MM.1S (cell line): Measurements from ENCODE around the gene SGCD.

Experiments
- DNase-seq: peaks from one replicate; pipeline ENCODE4 v3.0.0-alpha.2; 2015
- H2AFZ ChIP-seq: fragments of 300-600 bp; sonication (generic); 2 replicates; pipeline ENCODE4 v1.6.0; 2016; ENCODE audit warnings: antibody characterized with exemption, low read length
- H3F3A ChIP-seq: fragments of 300-600 bp; sonication (generic); 2 replicates; pipeline ENCODE4 v1.6.1; 2016; ENCODE audit warnings: mild to moderate bottlenecking, antibody characterized with exemption, low read length, moderate library complexity, mixed read lengths; ENCODE audit not compliant: insufficient read depth
- H3K27ac ChIP-seq: fragments of 300-600 bp; sonication (generic); 2 replicates; pipeline ENCODE4 v1.5.1; 2016; ENCODE audit warnings: mild to moderate bottlenecking, low read length
- H3K27me3 ChIP-seq: fragments of 300-600 bp; sonication (generic); replicated peaks from 2 replicates; pipeline ENCODE4 v1.6.0; 2016; ENCODE audit warnings: low read length; ENCODE audit not compliant: insufficient read depth
- H3K36me3 ChIP-seq: fragments of 300-600 bp; sonication (generic); replicated peaks from 2 replicates; pipeline ENCODE4 v1.6.1; 2016; ENCODE audit warnings: mild to moderate bottlenecking, low read length, mixed read lengths; ENCODE audit not compliant: insufficient read depth
- H3K4me1 ChIP-seq: fragments of 300-600 bp; sonication (generic); 2 replicates; pipeline ENCODE4 v1.6.1; 2016; ENCODE audit warnings: low read length, mixed read lengths
- H3K4me2 ChIP-seq: fragments of 300-600 bp; sonication (generic); 2 replicates; pipeline ENCODE4 v1.6.0; 2016; ENCODE audit warnings: low read depth, low read length
- H3K4me3 ChIP-seq: fragments of 300-600 bp; sonication (generic); 2 replicates; pipeline ENCODE4 v1.5.1; 2016; ENCODE audit warnings: low read length, mixed read lengths
- H3K79me2 ChIP-seq: fragments of 300-600 bp; sonication (generic); 2 replicates; pipeline ENCODE4 v1.6.1; 2016; ENCODE audit warnings: mixed run types, low read length, mixed read lengths
- H3K9ac ChIP-seq: fragments of 300-600 bp; sonication (generic); 2 replicates; pipeline ENCODE4 v1.6.1; 2016; ENCODE audit warnings: low read length, mixed read lengths
- H3K9me2 ChIP-seq: fragments of 300-600 bp; sonication (generic); replicated peaks from 2 replicates; pipeline ENCODE4 v1.6.1; 2016; ENCODE audit warnings: mild to moderate bottlenecking, low read length, mixed read lengths; ENCODE audit not compliant: insufficient read depth
- H3K9me3 ChIP-seq: fragments of 300-600 bp; sonication (generic); replicated peaks from 2 replicates; pipeline ENCODE4 v1.6.1; 2016; ENCODE audit warnings: mild to moderate bottlenecking, low read length, mixed read lengths; ENCODE audit not compliant: insufficient read depth
- H4K20me1 ChIP-seq: fragments of 300-600 bp; sonication (generic); 2 replicates; pipeline ENCODE4 v1.6.1; 2016; ENCODE audit warnings: mild to moderate bottlenecking, low read length, moderate library complexity, mixed read lengths; ENCODE audit not compliant: insufficient read depth
- CTCF ChIP-seq: fragments of 300-600 bp; sonication (generic); IDR thresholded peaks from 2 replicates; pipeline ENCODE4 v1.5.1; 2016; ENCODE audit warnings: antibody characterized with exemption, low read length, mixed read lengths
- EZH2 ChIP-seq: fragments of 300-600 bp; sonication (generic); optimal IDR thresholded peaks from 2 replicates; pipeline ENCODE3; 2017; ENCODE audit warnings: low read depth, mild to moderate bottlenecking, antibody characterized with exemption, low read length, mixed read lengths
- EZH2phosphoT487 ChIP-seq: fragments of 300-600 bp; sonication (generic); IDR thresholded peaks from 2 replicates; pipeline ENCODE4 v1.6.1; 2018; ENCODE audit warnings: antibody characterized with exemption, low read length

SGCD gene

DNA sequence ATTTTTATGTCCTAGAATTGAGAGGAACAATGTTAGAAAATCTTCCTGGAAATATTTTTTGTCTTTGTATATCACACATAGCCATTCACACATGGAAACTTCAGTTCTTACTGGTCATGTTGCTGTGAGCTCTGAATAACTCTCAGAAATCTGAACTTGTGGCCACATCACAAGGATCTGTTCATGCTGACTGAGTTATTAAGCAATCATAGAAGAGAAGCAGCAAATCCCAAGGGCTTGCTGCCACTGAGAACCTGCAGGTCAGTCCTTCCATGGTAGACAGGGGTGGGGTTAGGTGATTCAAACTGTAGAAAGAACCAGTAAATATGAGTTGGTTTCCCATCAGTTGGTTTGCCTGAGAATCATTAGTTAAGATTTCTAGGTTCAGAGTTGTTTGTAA is 27.6 kb downstream of the SGCD start:
- no peak for DNase-seq
- no peak overlapping the region for H3K4me3 ChIP-seq
- no peaks in the 10 kb centered on the region for H4K20me1 ChIP-seq
- no peaks in the 10 kb centered on the region for H3K79me2 ChIP-seq
- no peak overlapping the region for H3K4me2 ChIP-seq
- no peak overlapping the region for H2AFZ ChIP-seq
- TF ChIP-seq EZH2phosphoT487 = no peak
- TF ChIP-seq CTCF = no peak
- TF ChIP-seq EZH2 = no peak
- no peaks in the 10 kb centered on the region for H3K27me3 ChIP-seq
- H3K9ac ChIP-seq = no peak overlapping the region
- no peaks in the 10 kb centered on the region for H3K4me1 ChIP-seq
- H3K27ac ChIP-seq = no peak overlapping the region
- no peaks in the 10 kb centered on the region for H3K36me3 ChIP-seq
- no peaks in the 10 kb centered on the region for H3K9me2 ChIP-seq
- no peaks in the 10 kb centered on the region for H3F3A ChIP-seq
- H3K9me3 ChIP-seq = no peaks in the 10 kb centered on the region

- no peaks in the 10 kb centered on the region for H3K79me2 ChIP-seq
- no peak overlapping the region for H3K27ac ChIP-seq
- TF ChIP-seq EZH2 (no peak), EZH2phosphoT487 (no peak)
- H3K4me2 ChIP-seq = no peak overlapping the region
- no peak overlapping the region for H3K4me3 ChIP-seq
- H2AFZ ChIP-seq = no peak overlapping the region
- no peak overlapping the region for H3K9ac ChIP-seq
- no peaks in the 10 kb centered on the region for H3F3A ChIP-seq
- H3K27me3 ChIP-seq = no peaks in the 10 kb centered on the region
- no peaks in the 10 kb centered on the region for H3K9me3 ChIP-seq
- H4K20me1 ChIP-seq = no peaks in the 10 kb centered on the region
- H3K4me1 ChIP-seq = no peaks in the 10 kb centered on the region
- no peaks in the 10 kb centered on the region for H3K36me3 ChIP-seq
- no peak for DNase-seq
- no peaks in the 10 kb centered on the region for H3K9me2 ChIP-seq
Measured at GRCh38 chr5:156356238-156356637, 29.3 kb downstream of the SGCD start.

DNA sequence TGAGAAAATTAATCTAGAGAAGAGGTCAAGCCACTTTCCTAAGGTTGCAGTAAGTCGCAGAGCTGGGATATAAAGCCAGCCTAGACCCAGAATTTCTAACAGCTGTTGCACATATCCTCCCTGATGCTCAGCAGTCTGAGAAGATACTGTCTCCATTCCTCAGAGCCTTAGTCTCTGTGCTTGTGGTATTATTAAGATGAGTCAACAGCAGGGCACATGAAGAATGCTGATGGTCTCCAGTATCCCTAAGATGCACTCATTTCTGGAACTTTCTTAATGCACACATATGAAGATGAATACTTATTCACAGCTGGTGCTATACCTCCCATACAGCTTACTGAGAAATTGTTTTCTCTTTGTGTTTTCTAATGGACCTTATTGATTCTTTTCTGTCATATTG is 32.5 kb downstream of the SGCD start:
- H3K27ac ChIP-seq = no peak overlapping the region
- H3K4me3 ChIP-seq = no peak overlapping the region
- H3K27me3 ChIP-seq = no peaks in the 10 kb centered on the region
- no peaks in the 10 kb centered on the region for H4K20me1 ChIP-seq
- no peaks in the 10 kb centered on the region for H3K79me2 ChIP-seq
- no peaks in the 10 kb centered on the region for H3F3A ChIP-seq
- no peaks in the 10 kb centered on the region for H3K36me3 ChIP-seq
- no peak overlapping the region for H2AFZ ChIP-seq
- TF ChIP-seq CTCF (no peak), EZH2phosphoT487 (no peak), EZH2 (no peak)
- no peak overlapping the region for H3K9ac ChIP-seq
- H3K4me1 ChIP-seq = no peaks in the 10 kb centered on the region
- DNase-seq = no peak
- H3K9me2 ChIP-seq = no peaks in the 10 kb centered on the region
- H3K9me3 ChIP-seq = no peaks in the 10 kb centered on the region
- no peak overlapping the region for H3K4me2 ChIP-seq

DNA sequence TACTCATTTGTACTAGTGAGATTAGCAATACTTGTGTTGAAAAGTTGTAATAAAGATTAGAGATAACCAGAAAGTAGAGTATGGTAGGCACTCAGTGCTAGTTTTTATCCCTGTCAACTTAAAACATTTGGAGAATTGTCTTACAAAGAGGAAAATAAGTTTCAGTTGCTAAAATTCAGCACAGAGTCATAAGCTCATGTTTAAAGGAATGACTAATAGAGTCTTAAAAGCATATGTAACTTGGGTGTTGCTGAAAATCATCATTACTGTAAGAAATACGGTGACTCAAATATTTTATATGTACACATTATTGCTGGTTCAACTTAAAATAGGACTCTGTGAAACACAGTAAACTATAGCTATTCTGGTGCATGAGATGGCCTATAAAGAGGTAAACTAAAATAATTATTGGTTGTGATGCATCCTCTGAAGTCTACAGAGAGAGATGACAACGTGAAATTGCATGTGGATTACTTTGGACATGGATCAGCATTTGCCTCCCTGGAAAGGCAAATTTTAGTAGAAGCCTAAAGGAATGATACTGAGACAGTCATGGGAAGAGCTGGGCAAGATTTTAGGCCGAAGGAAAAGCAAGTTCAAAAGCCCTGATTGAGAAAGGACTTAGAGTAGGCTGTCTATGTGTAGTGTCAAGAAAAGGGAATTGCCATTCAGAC is 34.6 kb downstream of the SGCD start:
- no peaks in the 10 kb centered on the region for H3K79me2 ChIP-seq

More for the DNA sequence above, 34.6 kb downstream of the SGCD start:
- no peak overlapping the region for H2AFZ ChIP-seq
- H3K9ac ChIP-seq = no peak overlapping the region
- H3K27ac ChIP-seq = no peak overlapping the region
- DNase-seq = no peak
- no peaks in the 10 kb centered on the region for H3K4me1 ChIP-seq
- no peaks in the 10 kb centered on the region for H4K20me1 ChIP-seq
- no peaks in the 10 kb centered on the region for H3K9me3 ChIP-seq
- no peaks in the 10 kb centered on the region for H3K27me3 ChIP-seq
- no peaks in the 10 kb centered on the region for H3K36me3 ChIP-seq
- TF ChIP-seq EZH2phosphoT487 = no peak
- no peak for TF ChIP-seq CTCF
- TF ChIP-seq EZH2 = no peak
- H3F3A ChIP-seq = no peaks in the 10 kb centered on the region
- no peak overlapping the region for H3K4me2 ChIP-seq
- no peaks in the 10 kb centered on the region for H3K9me2 ChIP-seq
- H3K4me3 ChIP-seq = no peak overlapping the region
